WERI-Rb-1 (cell line): ENCODE data around the gene KCP.

Experiments
- DNase-seq: peaks from one replicate; pipeline ENCODE4 v3.0.0-alpha.2; 2020
- H3K27ac ChIP-seq: fragments of 250-450 bp; sonication (Bioruptor Pico); 2 replicates; pipeline ENCODE4 v1.5.1; 2020; ENCODE audit warnings: mild to moderate bottlenecking, moderate library complexity
- H3K27me3 ChIP-seq: fragments of 250-450 bp; sonication (Bioruptor Pico); 2 replicates; pipeline ENCODE4 v1.5.1; 2021; ENCODE audit warnings: mild to moderate bottlenecking, low read depth, moderate library complexity; ENCODE audit not compliant: insufficient read depth, severe bottlenecking
- H3K36me3 ChIP-seq: fragments of 250-450 bp; sonication (Bioruptor Pico); 2 replicates; pipeline ENCODE4 v1.5.1; 2020; ENCODE audit warnings: mild to moderate bottlenecking, moderate library complexity
- H3K4me3 ChIP-seq: 2 replicates; pipeline ENCODE4 v1.5.1; 2011; ENCODE audit warnings: low read depth, mild to moderate bottlenecking, control low read depth, low read length
- H3K9me3 ChIP-seq: fragments of 250-450 bp; sonication (Bioruptor Pico); 2 replicates; pipeline ENCODE4 v1.5.1; 2021; ENCODE audit warnings: mild to moderate bottlenecking, moderate library complexity; ENCODE audit not compliant: severe bottlenecking
- TF ChIP-seq, protein P1 (sequence below): IDR thresholded peaks from 2 replicates; pipeline ENCODE4 v1.5.1; 2011; ENCODE audit warnings: low read depth, mild to moderate bottlenecking, control low read depth, inconsistent platforms, low read length

The KCP gene

GRCh38 chr7:128833946-128834325 lies 76.6 kb downstream of the KCP start:
- Histone ChIP-seq H3K4me3 (no peak overlapping the region), H3K27ac (peak overlapping the region; percentile 98), H3K27me3 (no peaks in the 10 kb centered on the region), H3K9me3 (no peaks in the 10 kb centered on the region), H3K36me3 (no peaks in the 10 kb centered on the region)
- TF ChIP-seq, protein P1, sequence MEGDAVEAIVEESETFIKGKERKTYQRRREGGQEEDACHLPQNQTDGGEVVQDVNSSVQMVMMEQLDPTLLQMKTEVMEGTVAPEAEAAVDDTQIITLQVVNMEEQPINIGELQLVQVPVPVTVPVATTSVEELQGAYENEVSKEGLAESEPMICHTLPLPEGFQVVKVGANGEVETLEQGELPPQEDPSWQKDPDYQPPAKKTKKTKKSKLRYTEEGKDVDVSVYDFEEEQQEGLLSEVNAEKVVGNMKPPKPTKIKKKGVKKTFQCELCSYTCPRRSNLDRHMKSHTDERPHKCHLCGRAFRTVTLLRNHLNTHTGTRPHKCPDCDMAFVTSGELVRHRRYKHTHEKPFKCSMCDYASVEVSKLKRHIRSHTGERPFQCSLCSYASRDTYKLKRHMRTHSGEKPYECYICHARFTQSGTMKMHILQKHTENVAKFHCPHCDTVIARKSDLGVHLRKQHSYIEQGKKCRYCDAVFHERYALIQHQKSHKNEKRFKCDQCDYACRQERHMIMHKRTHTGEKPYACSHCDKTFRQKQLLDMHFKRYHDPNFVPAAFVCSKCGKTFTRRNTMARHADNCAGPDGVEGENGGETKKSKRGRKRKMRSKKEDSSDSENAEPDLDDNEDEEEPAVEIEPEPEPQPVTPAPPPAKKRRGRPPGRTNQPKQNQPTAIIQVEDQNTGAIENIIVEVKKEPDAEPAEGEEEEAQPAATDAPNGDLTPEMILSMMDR: no peak
- no peak for DNase-seq

DNA sequence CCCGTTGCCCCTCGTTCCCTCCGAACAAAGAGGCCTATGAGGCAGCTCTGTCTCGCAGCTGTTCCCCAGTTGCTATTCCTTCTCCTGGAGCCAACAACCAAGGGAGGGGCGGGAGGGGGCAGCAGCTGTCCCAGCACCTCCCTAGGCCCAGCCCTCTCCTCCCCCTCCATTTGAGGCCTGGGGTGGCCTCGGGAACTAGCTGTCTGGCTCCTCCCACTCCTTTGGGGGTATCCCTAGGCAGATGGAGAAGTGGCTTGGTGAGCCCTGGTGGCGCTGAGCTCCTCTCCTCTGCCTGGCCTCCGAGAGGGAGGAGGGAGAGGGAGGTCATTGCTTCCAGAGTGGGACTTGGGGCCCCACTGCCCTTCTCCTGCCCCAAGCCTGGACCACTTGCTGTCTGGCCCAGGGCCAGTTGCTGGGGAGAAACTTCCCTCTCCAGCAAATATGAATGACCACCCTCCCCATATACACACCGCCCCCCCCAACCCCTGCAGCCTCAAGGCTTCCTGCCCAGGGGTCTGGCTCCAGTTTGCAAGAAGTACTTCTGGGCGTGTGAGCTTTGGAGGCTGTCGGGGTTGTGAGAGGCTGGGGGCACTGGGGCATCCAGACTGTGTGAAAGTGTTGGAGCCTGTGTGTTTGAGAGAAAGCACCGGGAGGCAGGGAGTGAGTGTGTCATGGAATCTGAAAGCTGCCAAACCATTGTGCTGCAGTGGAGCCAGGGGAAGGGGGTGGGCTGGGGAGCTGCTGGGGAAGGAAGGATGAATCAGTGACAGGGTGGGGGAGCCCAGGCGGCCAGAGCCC lies 77.2 kb downstream of the KCP start:
- H3K4me3 ChIP-seq: peak overlapping the region; percentile 34

GRCh38 chr7:128832880-128833147 lies 77.7 kb downstream of the KCP start:
- H3K27me3 ChIP-seq: no peaks in the 10 kb centered on the region
- TF ChIP-seq, protein P1: no peak
- H3K27ac ChIP-seq: peak overlapping the region; percentile 98
- H3K36me3 ChIP-seq: no peaks in the 10 kb centered on the region
- peak overlapping the region; percentile 34 for H3K4me3 ChIP-seq
- H3K9me3 ChIP-seq: no peaks in the 10 kb centered on the region
- DNase-seq: no peak

More for the DNA sequence above, 77.2 kb downstream of the KCP start:
- DNase-seq: peak; percentile 97
- Histone ChIP-seq H3K27me3 (no peaks in the 10 kb centered on the region), H3K27ac (peak overlapping the region; percentile 98), H3K36me3 (no peaks in the 10 kb centered on the region), H3K9me3 (no peaks in the 10 kb centered on the region)
- TF ChIP-seq, protein P1: no peak

GRCh38 chr7:128831994-128832879 lies 78.3 kb downstream of the KCP start:
- TF ChIP-seq, protein P1: no peak
- Histone ChIP-seq H3K27me3 (no peaks in the 10 kb centered on the region), H3K9me3 (no peaks in the 10 kb centered on the region), H3K27ac (peak overlapping the region; percentile 98), H3K4me3 (peak overlapping the region; percentile 34), H3K36me3 (no peaks in the 10 kb centered on the region)
- DNase-seq: peak; percentile 90

- Histone ChIP-seq H3K27ac (peak overlapping the region; percentile 98), H3K9me3 (no peaks in the 10 kb centered on the region), H3K4me3 (peak overlapping the region; percentile 24), H3K27me3 (no peaks in the 10 kb centered on the region), H3K36me3 (no peaks in the 10 kb centered on the region)
- peak; percentile 82 for DNase-seq
- TF ChIP-seq, protein P1: no peak
Measured at GRCh38 chr7:128831178-128831993, 79.1 kb downstream of the KCP start.
